Aorta (tissue), 5 donors: ENCODE measurements around the gene CBARP. TPM values are rescaled to one million over a fixed set of nuclear protein-coding genes. Genes with fewer than 3 reads are reported as not detected.

Experiments used
- ATAC-seq: fragments of 200-7000 bp; cut with Tn5 transposase; one replicate; pipeline ENCODE4 v1.9.1; 2022; ENCODE audit warnings: moderate library complexity; ENCODE audit not compliant: low FRiP score
- DNase-seq, 2 donors: peaks; one replicate each; pipeline ENCODE4 v3.0.0-alpha.2; 2020
- H3K27ac ChIP-seq, 2 donors: one replicate each; pipeline ENCODE4 v1.5.1; 2013; ENCODE audit warnings: low read length in 2 of 2, mild to moderate bottlenecking in 2 of 2, moderate library complexity in 2 of 2, control low read depth in 1 of 2, inconsistent platforms in 1 of 2, low read depth in 1 of 2
- H3K27me3 ChIP-seq, 2 donors: one replicate each; pipeline ENCODE4 v1.6.1; 2013; ENCODE audit warnings: control low read depth in 1 of 2, low read length in 1 of 2, mild to moderate bottlenecking in 1 of 2, moderate library complexity in 1 of 2; ENCODE audit not compliant: insufficient read depth in 2 of 2, control insufficient read depth in 1 of 2
- H3K36me3 ChIP-seq, 2 donors: one replicate each; pipeline ENCODE4 v1.6.1; 2013; ENCODE audit warnings: control low read depth in 1 of 2, low read length in 1 of 2, mild to moderate bottlenecking in 1 of 2; ENCODE audit not compliant: insufficient read depth in 2 of 2, control insufficient read depth in 1 of 2
- H3K4me1 ChIP-seq, 2 donors: one replicate each; pipeline ENCODE4 v1.6.1; 2013; ENCODE audit warnings: low read length in 2 of 2, control low read depth in 1 of 2, mild to moderate bottlenecking in 1 of 2, moderate library complexity in 1 of 2; ENCODE audit not compliant: insufficient read depth in 2 of 2, control insufficient read depth in 1 of 2
- H3K4me3 ChIP-seq, 2 donors: one replicate each; pipeline ENCODE4 v1.5.1; 2013; ENCODE audit warnings: low read length in 2 of 2, control low read depth in 1 of 2, mild to moderate bottlenecking in 1 of 2
- H3K9me3 ChIP-seq: one replicate; pipeline ENCODE4 v1.6.1; 2013; ENCODE audit warnings: mild to moderate bottlenecking, low read length; ENCODE audit not compliant: control insufficient read depth
- WGBS, 2 donors: extraction: QIAGEN DNeasy Blood & Tissue Kit; methylation state at CpG; one replicate each; pipeline ENCODE4 v1.1.7; 2013; 5-methylcytosine and 5-hydroxymethylcytosine counted together
- intact Hi-C, 2 donors: fragments of 100-400 bp; cut with DNase I; formaldehyde crosslinking; loops; one replicate each; pipeline versions ENCODE4 v1.14.2 to v1.15.0; 2022
- long read RNA-seq, 2 donors: library from polyadenylated mRNA; unstranded; transcript quantifications; one replicate each; pipeline ENCODE4 v2.0.0, GENCODE V29; 2020 to 2021
- polyA plus RNA-seq, 2 donors: library from polyadenylated mRNA; stranded (reverse); fragments of 200-250 nt; gene quantifications; one replicate each; pipeline ENCODE4 v1.2.3, GENCODE V29; 2013
- total RNA-seq, 2 donors: library from RNA; stranded (reverse); fragmentation: NEBNext Ultra II Directional; extraction: Animal tissue kit (Norgen Biotek cat#: 25700); gene quantifications; one replicate each; pipeline ENCODE4 v1.2.1, GENCODE V29; 2021
- donor health status: healthy with polysubstance abuse.
- donor health status: Bipolar disorder and iron deficiency.
- donor health status: DM: no; HTN: no; CAD: no.
- donor health status: DM: no; HTN: no; CAD: no.
- donor health status: DM: yes; HTN: yes; CAD: no.

CBARP gene, protein sequence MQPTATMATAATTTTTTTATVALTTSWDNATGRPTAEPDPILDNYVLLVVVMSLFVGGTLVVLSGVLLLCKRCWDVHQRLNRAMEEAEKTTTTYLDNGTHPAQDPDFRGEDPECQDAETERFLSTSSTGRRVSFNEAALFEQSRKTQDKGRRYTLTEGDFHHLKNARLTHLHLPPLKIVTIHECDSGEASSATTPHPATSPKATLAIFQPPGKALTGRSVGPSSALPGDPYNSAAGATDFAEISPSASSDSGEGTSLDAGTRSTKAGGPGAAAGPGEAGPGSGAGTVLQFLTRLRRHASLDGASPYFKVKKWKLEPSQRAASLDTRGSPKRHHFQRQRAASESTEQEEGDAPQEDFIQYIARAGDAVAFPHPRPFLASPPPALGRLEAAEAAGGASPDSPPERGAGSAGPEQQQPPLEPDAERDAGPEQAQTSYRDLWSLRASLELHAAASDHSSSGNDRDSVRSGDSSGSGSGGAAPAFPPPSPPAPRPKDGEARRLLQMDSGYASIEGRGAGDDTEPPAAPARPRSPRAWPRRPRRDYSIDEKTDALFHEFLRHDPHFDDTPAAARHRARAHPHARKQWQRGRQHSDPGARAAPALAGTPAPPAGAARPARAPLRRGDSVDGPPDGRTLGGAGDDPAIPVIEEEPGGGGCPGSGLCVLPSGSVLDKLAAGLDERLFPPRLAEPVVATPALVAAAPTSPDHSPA
- total RNA-seq (1 to 10 TPM; 3.0 to 3.7 TPM), polyA plus RNA-seq (1 to 10 TPM in 1 of 2 donors, under 1 TPM in 1; 0.88 to 1.1 TPM)
- long read RNA-seq, donor 1, partial matches to known transcripts: 0 of 1 reads
- long read RNA-seq, donor 1, other reads (novel, unspliced or antisense): 1 of 1 reads
- long read RNA-seq, donor 2, partial matches to known transcripts: 2 of 7 reads
- long read RNA-seq, donor 2, other reads (novel, unspliced or antisense): 5 of 7 reads

DNA sequence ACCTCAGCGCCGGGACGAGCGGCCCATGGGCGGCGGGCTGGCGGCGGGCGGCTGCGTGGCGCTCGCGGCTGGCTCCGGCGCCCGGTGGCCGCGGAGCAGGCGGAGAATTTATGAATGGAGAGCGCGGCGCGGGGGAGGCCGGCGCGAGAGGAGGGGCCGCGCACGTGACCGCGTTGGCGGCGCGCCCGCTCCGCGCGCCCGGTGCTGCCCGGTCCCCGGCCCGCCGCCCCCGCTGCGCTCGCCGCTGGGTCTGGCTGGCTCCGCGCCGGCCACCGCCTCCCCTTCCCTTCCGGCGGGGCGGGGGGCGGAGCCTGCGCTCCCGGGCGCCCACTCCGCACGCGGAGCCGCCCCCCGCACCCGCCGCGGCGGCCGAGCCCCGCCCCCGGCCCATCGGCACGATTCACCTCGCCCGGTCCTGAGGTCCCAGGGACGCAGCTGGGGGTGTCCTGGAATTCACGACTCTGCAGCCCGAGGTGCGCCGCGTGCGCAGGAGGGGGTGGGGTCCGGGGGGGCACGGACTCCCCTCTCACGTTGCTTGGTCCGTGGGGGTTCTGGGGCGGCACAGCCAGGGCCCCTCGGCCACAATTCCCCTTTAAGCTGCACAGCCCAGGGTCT lies at the start of gene CBARP:
TSS of gene CBARP (minus strand) at position 252 of the 615 bp plus-strand sequence. CDS start 1,905 bp downstream, outside the sequence.
- no peak within 1 kb of the TSS for H3K27ac ChIP-seq
- H3K4me1 ChIP-seq: no peaks in the 10 kb centered on the region
- H3K9me3 ChIP-seq: no peaks in the 10 kb centered on the region
- ATAC-seq (no peak), DNase-seq (no peak)
- H3K27me3 ChIP-seq: no peaks in the 10 kb centered on the region
- H3K36me3 ChIP-seq: no peaks in the 10 kb centered on the region
- WGBS, 2 donors: 1 to 2% methylated on average over 34 to 87 of the region's 87 CpGs
- peak within 1 kb of the TSS; percentile 12 to 46 for H3K4me3 ChIP-seq
- intact Hi-C loops: loop anchor here in 1 of 2 donors (2.0 kb wide), 1 partner anchor 17 kb away; no protein-coding TSS in a partner anchor

DNA sequence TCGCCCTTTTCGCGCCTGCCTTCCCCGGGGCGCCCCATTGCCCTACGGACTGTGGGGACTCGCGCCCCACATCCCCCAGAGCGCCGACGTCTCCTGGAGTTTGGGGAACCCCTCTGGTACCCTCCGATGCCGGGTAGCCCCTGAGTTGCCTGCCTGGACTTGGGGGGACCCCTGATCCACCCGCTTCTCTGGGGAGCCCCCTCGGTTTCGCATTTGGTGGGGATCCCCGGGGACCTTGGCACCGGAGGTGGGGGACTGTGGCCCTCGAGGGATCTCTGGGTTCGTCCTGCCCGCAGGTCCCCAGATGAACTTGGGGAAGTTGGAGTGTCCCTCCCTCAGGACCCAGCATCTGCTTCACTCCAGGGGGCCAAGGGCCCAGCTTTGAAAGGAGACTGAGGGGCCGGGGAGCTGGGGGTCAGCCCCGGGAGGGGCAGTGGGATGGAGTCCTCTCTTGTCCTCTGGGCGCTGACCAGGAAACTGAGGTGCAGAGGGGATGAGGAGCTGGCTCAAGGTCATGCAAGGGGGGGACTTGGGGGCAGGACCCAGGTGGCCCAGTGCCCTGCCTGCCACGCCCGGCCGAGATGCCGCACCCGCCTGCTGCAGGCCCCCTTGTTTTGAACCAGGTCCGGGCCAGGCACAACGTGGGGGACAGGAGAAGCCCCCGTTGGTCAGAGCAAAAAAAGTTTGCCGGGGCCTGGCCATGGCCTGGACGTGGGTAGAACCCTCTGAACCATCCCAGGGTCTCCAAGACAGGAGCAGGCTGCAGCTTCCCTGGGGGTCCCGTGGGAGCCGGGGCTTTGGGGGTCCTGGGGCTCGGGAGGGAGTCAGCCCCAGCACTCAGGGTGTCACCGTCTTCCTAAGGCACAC lies 48.9 kb upstream of the CBARP start:
- no peaks in the 10 kb centered on the region for H3K4me1 ChIP-seq
- H3K4me3 ChIP-seq: no peak overlapping the region
- intact Hi-C loops: no loop called here
- 16 to 26% methylated on average over 36 to 38 of the region's 38 CpGs for WGBS, 2 donors
- H3K9me3 ChIP-seq: no peaks in the 10 kb centered on the region
- no peaks in the 10 kb centered on the region for H3K27me3 ChIP-seq
- H3K36me3 ChIP-seq: no peaks in the 10 kb centered on the region
- ATAC-seq (no peak), DNase-seq (no peak)
- no peak overlapping the region for H3K27ac ChIP-seq

DNA sequence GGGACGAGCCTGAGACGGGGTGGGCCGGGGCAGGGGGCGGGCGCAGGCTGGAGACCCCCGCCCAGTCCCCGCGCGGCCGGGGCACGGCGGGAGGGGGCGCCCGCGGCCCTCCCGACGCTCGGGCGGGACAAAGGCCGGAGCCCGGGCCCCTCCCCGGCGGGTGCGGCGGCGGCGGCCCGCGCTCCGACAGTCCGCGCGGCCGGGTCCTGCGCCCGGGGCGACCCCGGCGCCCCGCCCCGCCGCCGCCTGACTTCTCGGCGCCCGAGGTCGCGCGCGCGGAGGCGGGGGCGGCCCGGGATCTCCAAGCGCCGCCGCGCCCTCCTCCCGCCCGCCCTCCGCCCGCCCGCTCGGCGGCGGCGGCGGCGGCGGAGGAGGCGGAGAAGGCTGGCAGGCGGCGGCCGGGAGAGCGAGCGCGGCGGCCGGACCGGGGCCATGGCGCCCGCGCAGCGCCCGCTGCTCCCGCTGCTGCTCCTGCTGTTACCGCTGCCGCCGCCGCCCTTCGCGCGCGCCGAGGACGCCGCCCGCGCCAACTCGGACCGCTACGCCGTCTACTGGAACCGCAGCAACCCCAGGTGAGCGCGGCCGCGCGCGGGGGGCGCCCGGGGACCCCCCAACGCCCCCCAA lies 48.0 kb upstream of the CBARP start, which contains the start of gene EFNA2:
TSS of gene EFNA2 (plus strand) at position 137 of the 624 bp plus-strand sequence. CDS start at position 433, 296 bp downstream.
- no peaks in the 10 kb centered on the region for H3K27me3 ChIP-seq
- H3K27ac ChIP-seq: no peak within 1 kb of the TSS
- no peaks in the 10 kb centered on the region for H3K9me3 ChIP-seq
- H3K4me1 ChIP-seq: no peaks in the 10 kb centered on the region
- ATAC-seq (no peak), DNase-seq (no peak)
- H3K4me3 ChIP-seq: peak within 1 kb of the TSS in 1 of 2 donors; percentile 22
- WGBS, 2 donors: 0 to 1% methylated on average over 9 to 113 of the region's 113 CpGs
- no peaks in the 10 kb centered on the region for H3K36me3 ChIP-seq
- intact Hi-C loops: no loop called here

DNA sequence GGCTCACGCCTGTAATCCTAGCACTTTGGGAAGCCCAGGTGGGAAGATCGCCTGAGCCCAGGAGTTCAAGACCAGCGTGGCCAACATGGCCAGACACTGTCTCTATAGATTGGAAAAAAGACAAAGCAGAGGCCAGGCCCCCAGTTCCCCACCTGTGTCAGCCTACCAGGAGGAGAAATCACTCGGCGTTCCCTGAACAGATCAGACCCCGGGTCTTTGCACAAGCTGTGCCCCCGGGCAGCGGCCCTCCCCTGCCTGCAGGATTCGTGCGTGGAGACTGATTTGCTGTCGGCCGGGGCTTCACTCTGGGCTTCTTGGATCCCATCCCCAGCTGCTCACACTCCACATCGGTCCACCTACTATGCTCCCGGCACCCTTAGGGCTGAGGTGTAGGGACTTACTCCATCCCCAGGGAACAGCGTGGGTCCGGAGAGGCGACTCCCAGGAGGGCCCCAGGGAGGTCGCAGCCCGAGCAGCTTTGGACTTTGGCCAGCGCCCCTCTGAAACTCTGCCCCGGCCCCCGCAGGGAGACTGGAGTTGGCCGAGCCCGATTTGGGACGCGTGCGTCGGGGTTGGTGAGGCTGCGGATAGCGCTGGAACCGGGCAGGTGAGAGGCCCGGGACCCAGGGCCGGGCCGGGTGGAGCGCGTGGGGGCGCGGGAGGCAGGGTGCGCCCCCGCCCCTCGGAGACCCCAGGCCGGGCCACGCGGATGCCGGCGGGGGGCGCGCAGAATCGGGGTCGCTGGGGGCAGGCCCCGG lies 47.4 kb upstream of the CBARP start:
- Histone ChIP-seq H3K27ac (no peak overlapping the region), H3K4me1 (no peaks in the 10 kb centered on the region), H3K4me3 (no peak overlapping the region), H3K36me3 (no peaks in the 10 kb centered on the region), H3K27me3 (no peaks in the 10 kb centered on the region), H3K9me3 (no peaks in the 10 kb centered on the region)
- WGBS, 2 donors: 16 to 20% methylated on average over 39 to 51 of the region's 51 CpGs
- DNase-seq (no peak), ATAC-seq (no peak)
- intact Hi-C loops: loop anchor here in 1 of 2 donors (5.0 kb wide), 1 partner anchor 117 kb away; the partner anchor contains the start of gene GAMT

DNA sequence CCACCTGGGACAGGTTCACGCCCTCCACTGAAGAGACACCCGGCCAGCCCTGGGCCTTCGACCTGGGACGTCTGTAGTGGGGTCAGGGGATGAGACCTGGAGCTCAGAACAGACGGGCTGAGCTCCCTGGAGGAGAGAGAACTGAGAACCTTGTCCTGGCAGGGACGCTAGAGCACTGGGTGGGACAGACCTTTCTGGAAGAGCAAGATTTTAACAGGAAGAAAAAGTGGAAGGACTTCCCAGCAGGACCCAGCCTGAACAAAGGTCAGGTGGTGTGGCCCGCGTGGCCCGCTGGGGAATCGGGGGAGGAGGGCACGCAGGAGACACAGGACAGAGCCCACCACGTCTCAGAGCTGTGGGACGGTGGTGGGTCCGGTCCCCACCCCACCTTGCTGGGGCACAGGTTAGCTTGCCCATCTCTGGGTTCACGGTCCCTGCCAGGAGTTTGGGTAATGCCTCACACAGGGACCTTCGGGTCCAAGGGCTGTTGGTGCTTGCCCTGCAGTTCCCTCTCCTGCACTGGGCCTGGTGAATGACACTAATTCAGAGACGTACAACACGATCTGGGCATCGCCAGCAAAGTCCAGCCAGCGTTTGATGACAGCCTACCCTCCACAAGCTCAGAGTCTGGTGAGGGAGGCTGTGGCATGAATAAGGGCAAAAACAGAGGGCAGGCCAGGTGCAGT lies 46.6 kb upstream of the CBARP start:
- H3K27ac ChIP-seq: no peak overlapping the region
- H3K27me3 ChIP-seq: no peaks in the 10 kb centered on the region
- ATAC-seq: no peak
- DNase-seq: no peak
- H3K4me3 ChIP-seq: no peak overlapping the region
- no peaks in the 10 kb centered on the region for H3K36me3 ChIP-seq
- WGBS, 2 donors: 77 to 79% methylated on average over 20 of the region's 20 CpGs
- H3K9me3 ChIP-seq: no peaks in the 10 kb centered on the region
- intact Hi-C loops: loop anchor here in 1 of 2 donors (5.0 kb wide), 1 partner anchor 118 kb away; the partner anchor contains the start of gene GAMT
- no peaks in the 10 kb centered on the region for H3K4me1 ChIP-seq

DNA sequence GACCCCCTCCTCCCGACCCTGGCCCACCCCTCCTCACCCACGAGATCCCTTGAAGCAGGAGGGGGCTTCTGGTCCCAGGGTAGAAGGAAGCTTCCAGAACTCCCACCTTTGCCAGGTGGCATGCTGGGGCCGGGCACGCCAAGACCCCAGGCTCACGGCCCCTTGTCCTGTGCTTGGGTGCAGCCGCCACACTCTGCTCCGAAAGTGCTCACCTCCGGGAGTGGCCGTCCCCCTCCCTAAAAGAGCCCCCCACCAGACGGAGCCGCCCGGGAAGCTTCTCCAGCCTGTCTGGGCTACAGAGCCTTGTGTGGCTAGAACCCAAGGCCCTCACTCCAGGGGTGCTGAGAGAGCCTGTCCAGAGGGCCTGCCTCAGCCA lies 46.1 kb upstream of the CBARP start:
- DNase-seq (no peak), ATAC-seq (no peak)
- Histone ChIP-seq H3K27me3 (no peaks in the 10 kb centered on the region), H3K27ac (no peak overlapping the region), H3K9me3 (no peaks in the 10 kb centered on the region), H3K36me3 (no peaks in the 10 kb centered on the region), H3K4me3 (no peak overlapping the region), H3K4me1 (no peaks in the 10 kb centered on the region)
- intact Hi-C loops: loop anchor here in 1 of 2 donors (5.0 kb wide), 1 partner anchor 118 kb away; the partner anchor contains the start of gene GAMT
- 85 to 87% methylated on average over 12 of the region's 12 CpGs for WGBS, 2 donors
